Upper lobe of right lung (tissue), 1 donor: ENCODE data around the gene R3HDM2. TPM values are rescaled to one million over a fixed set of nuclear protein-coding genes. Genes with fewer than 3 reads are reported as not detected.
"Not testable (repeated sequence)": the region's sequence is repeated elsewhere in the genome, so short reads cannot be mapped to it uniquely, and the experiment has no call there.

ENCODE experiments used
- ATAC-seq: fragments of 200-7000 bp; cut with Tn5 transposase; one replicate; pipeline ENCODE4 v1.9.1; 2020; ENCODE audit warnings: mild to moderate bottlenecking, moderate library complexity
- DNase-seq: peaks from one replicate; pipeline ENCODE4 v3.0.0-alpha.2; 2020
- H3K27ac ChIP-seq: fragments of 200-600 bp; one replicate; pipeline ENCODE4 v1.8.0; 2022
- H3K27me3 ChIP-seq: fragments of 200-600 bp; one replicate; pipeline ENCODE4 v1.8.0; 2022; ENCODE audit warnings: mild to moderate bottlenecking
- H3K36me3 ChIP-seq: fragments of 200-600 bp; one replicate; pipeline ENCODE4 v1.8.0; 2022
- H3K4me1 ChIP-seq: fragments of 200-600 bp; one replicate; pipeline ENCODE4 v1.8.0; 2022
- H3K4me3 ChIP-seq: fragments of 200-600 bp; one replicate; pipeline ENCODE4 v1.8.0; 2022; ENCODE audit warnings: mild to moderate bottlenecking
- H3K9me3 ChIP-seq: fragments of 200-600 bp; one replicate; pipeline ENCODE4 v1.8.0; 2022
- intact Hi-C: fragments of 100-400 bp; cut with DNase I; formaldehyde crosslinking; loops from one replicate; pipeline ENCODE4 v1.11.0; 2022
- total RNA-seq: library from RNA; stranded (reverse); fragmentation: NEBNext Ultra II Directional; extraction: Animal tissue kit (Norgen Biotek cat#: 25700); gene quantifications from one replicate; pipeline ENCODE4 v1.2.1, GENCODE V29; 2021
- TF ChIP-seq, protein P1 (sequence below): fragments of 200-600 bp; IDR thresholded peaks from one replicate; pipeline ENCODE4 v1.8.0; 2022; ENCODE audit warnings: antibody characterized with exemption
- donor health status: DM: no; HTN: yes; CAD: no; lungs with severe emphysema.

The R3HDM2 gene
- total RNA-seq, 1 donor from 2014 or later, result 81.0 TPM

DNA sequence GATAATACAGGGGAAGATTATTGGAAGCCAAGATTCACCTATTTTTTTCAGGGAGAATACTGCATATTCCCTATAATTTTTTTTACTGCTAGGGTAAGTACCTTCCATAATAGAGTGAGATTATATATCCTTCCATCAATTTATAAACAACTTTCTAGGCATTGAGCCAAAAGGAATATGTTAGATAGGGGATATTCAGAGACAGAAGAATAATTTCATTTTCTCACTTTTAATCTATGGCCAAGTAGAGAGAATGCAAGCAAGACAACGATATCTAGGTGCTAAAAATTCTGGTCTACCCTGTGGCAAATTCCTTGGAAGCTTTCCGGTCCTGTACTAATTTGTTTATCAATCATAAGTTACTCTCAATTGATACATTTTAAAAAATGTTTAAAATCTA, 110.2 kb downstream of the R3HDM2 start:
- TF ChIP-seq, protein P1, sequence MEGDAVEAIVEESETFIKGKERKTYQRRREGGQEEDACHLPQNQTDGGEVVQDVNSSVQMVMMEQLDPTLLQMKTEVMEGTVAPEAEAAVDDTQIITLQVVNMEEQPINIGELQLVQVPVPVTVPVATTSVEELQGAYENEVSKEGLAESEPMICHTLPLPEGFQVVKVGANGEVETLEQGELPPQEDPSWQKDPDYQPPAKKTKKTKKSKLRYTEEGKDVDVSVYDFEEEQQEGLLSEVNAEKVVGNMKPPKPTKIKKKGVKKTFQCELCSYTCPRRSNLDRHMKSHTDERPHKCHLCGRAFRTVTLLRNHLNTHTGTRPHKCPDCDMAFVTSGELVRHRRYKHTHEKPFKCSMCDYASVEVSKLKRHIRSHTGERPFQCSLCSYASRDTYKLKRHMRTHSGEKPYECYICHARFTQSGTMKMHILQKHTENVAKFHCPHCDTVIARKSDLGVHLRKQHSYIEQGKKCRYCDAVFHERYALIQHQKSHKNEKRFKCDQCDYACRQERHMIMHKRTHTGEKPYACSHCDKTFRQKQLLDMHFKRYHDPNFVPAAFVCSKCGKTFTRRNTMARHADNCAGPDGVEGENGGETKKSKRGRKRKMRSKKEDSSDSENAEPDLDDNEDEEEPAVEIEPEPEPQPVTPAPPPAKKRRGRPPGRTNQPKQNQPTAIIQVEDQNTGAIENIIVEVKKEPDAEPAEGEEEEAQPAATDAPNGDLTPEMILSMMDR, result no peak
- intact Hi-C loops, result no loop called here
- no peak overlapping the region for H3K27ac ChIP-seq
- no peaks in the 10 kb centered on the region for H3K9me3 ChIP-seq
- no peak for ATAC-seq
- no peak for DNase-seq
- H3K27me3 ChIP-seq, result no peaks in the 10 kb centered on the region
- no peak overlapping the region for H3K4me3 ChIP-seq
- no peaks in the 10 kb centered on the region for H3K4me1 ChIP-seq
- no peaks in the 10 kb centered on the region for H3K36me3 ChIP-seq

DNA sequence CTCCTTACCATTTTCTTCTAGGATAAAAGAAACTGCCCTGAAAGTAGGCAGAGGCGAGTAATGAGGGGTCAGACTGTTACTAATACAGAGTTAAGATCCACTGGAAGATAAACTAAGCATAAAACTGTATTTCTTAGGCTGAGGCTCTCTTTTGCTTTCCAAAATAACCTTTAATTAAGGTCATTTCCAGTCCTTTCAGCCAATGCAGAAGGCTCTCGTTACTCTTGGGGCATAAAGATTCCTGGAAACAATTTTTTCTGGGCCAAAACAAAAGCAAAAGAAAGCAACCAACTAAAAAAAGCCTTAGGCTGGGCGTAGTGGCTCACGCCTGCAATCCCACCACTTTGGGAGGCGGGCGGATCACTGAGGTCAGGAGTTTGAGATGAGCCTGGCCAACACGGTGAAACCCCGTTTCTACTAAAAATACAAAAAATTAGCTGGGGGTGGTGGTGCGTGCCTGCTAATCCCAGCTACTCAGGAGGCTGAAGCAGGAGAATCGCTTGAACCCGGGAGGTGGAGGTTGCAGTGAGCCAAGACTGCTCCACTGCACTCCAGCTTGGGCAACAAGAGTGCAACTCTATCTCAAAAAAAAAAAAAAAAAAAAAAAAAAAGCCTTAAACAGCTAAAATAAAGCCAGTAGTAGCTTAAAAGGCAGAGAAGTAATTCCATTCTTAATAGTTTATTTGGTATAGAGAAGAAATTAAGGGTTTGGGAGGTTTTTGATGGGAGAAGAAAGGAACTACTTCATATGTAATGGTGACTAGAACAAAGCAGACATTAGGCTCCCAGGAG, 111.0 kb downstream of the R3HDM2 start:
- Histone ChIP-seq H3K27me3 (no peaks in the 10 kb centered on the region), H3K4me1 (no peaks in the 10 kb centered on the region), H3K9me3 (no peaks in the 10 kb centered on the region), H3K36me3 (no peaks in the 10 kb centered on the region), H3K4me3 (no peak overlapping the region), H3K27ac (no peak overlapping the region)
- TF ChIP-seq, protein P1, result no peak
- DNase-seq, result no peak
- ATAC-seq, result no peak
- intact Hi-C loops, result no loop called here

DNA sequence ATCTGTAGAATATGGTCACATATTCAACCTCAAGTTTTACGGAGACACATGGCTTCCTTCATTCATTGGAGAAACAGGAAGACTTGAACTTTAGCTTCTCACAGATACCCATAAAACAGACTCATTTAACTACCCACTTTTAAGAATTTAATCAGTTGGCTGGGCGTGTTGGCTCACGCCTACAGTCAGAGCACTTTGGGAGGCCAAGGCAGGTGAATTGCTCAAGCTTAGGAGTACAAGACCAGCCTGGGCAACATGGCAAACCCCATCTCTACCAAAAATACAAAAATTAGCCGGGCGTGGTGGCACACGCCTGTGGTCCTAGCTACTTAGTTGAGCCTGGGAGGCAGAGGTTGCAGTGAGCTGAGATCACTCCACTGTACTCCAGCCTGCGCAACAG, 115.2 kb downstream of the R3HDM2 start:
- no peak overlapping the region for H3K4me3 ChIP-seq
- no peaks in the 10 kb centered on the region for H3K9me3 ChIP-seq
- TF ChIP-seq, protein P1, result no peak
- no peaks in the 10 kb centered on the region for H3K27me3 ChIP-seq
- no peak overlapping the region for H3K27ac ChIP-seq
- no peaks in the 10 kb centered on the region for H3K4me1 ChIP-seq
- intact Hi-C loops, result no loop called here
- ATAC-seq, result no peak
- no peaks in the 10 kb centered on the region for H3K36me3 ChIP-seq
- DNase-seq, result no peak

DNA sequence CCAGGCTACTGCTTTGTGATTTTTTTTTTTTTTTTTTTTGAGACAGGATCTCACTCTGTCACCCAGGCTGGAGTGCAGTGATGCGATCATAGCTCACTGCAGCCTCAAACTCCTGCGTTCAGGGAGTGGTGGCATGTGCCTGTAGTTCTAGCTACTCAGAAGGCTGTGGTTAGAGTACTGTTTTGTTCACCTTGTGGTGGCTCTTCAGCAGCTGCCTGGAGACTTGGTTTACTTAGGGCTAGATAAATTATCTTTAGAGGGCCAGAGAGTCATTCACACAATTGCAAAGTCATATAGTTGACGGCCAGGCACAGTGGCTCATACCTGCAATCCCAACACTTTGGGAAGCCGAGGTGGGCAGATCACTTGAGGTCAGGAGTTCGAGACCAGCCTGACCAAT, 118.6 kb downstream of the R3HDM2 start:
- H3K27me3 ChIP-seq, ATAC-seq, H3K27ac ChIP-seq, H3K4me3 ChIP-seq, DNase-seq, H3K4me1 ChIP-seq, intact Hi-C loops, H3K9me3 ChIP-seq: not testable (repeated sequence)
- H3K36me3 ChIP-seq, result peaks cover 13% of the 10 kb centered on the region

DNA sequence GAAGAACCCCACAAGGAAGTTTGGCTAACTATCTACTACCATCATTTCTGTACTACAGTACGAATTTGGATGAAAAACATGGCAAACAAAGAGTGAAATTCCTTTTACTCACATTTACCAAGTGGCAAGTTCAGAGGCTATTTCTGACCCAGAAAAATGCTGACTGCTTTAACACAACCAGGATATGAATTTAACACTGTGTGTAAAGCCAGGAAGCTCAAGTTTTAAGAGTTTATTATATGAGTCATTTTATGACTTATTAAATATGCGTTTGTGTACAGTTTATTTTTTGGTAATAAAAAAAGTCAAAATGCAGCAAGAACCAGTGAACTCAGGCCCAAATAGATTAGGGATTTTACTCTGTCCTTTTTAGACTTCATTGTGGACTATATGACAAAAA, 121.4 kb downstream of the R3HDM2 start:
- TF ChIP-seq, protein P1, result no peak
- Histone ChIP-seq H3K27ac (no peak overlapping the region), H3K36me3 (peaks cover 23% of the 10 kb centered on the region), H3K27me3 (no peaks in the 10 kb centered on the region), H3K9me3 (no peaks in the 10 kb centered on the region), H3K4me1 (no peaks in the 10 kb centered on the region), H3K4me3 (no peak overlapping the region)
- no peak for DNase-seq
- no peak for ATAC-seq
- intact Hi-C loops, result loop anchor here (5.0 kb wide), 1 partner anchor 143 kb away; no protein-coding TSS in a partner anchor

DNA sequence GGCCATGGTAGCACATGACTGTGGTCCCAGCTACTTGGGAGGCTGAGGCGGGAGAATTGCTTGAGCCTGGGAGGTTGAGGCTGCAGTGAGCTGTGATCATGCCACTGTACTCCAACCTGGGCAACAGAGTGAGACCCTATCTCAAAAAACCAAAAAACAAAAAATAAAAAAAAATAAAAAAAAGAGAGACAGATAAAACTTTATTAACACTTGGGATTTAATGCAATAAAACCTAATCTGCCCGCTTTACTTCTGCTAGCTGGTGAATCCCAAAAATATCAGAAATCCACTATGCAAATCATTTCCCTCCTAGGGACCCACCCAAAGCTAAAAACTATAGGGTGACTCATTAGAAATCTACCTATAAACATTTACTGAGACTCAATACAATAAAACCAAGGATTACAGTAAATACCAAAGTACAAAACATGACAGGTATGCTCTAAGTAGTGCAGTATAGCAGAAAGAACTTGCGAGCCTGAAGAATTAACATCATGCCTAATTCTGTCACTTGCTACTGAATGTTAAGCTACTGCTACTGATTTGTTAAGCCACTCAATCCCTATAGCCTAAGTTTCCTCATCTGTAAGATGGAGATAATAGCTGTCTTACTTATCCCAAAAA, 129.8 kb downstream of the R3HDM2 start:
- ATAC-seq (no peak), DNase-seq (no peak)
- no peak overlapping the region for H3K27ac ChIP-seq
- H3K27me3 ChIP-seq, result no peaks in the 10 kb centered on the region
- H3K4me3 ChIP-seq, result no peak overlapping the region
- intact Hi-C loops, result no loop called here
- no peaks in the 10 kb centered on the region for H3K4me1 ChIP-seq
- H3K36me3 ChIP-seq, result peaks cover 77% of the 10 kb centered on the region
- TF ChIP-seq, protein P1, result no peak
- no peaks in the 10 kb centered on the region for H3K9me3 ChIP-seq
